ENCODE results near the gene HACD4. TPM values are rescaled to one million over a fixed set of nuclear protein-coding genes. Genes with fewer than 3 reads are reported as not detected.

Gene HACD4
- total RNA-seq, 4 donors from 2014 or later: 13.8 to 25.0 (median 17.9) TPM

GRCh38 chr9:20997503-20998076 is 33.9 kb downstream of the HACD4 start:
- no peak overlapping the region for H3K4me3 ChIP-seq
- TF ChIP-seq POLR2A (IDR thresholded peaks at IDR 0.05; ENCODE audit: low read depth): no peak
- TF ChIP-seq POLR2AphosphoS5 (IDR thresholded peaks at IDR 0.05): no peak
- TF ChIP-seq EP300 (IDR thresholded peaks at IDR 0.05): no peak
- TF ChIP-seq CTCF (IDR thresholded peaks at IDR 0.05): no peak
- H3K9me3 ChIP-seq: peaks cover 0 to 11% (median 0%) of the 10 kb centered on the region in 4 donors
- H3K4me1 ChIP-seq: peaks cover 0 to 28% (median 22%) of the 10 kb centered on the region in 4 donors
- intact Hi-C loops (cut with DNase I): no loop called here
- no peaks in the 10 kb centered on the region for H3K27me3 ChIP-seq
- WGBS: 88% methylated on average over 2 of the region's 2 CpGs
- peaks cover 0 to 27% (median 2%) of the 10 kb centered on the region in 4 donors for H3K36me3 ChIP-seq
- no peak for DNase-seq (ENCODE audit: extremely low spot score)
- H3K27ac ChIP-seq (replicated peaks in 1 of 4): peak overlapping the region; percentile 10 to 24 (median 18)

GRCh38 chr9:20996809-20997208 is 34.6 kb downstream of the HACD4 start:
- H3K27me3 ChIP-seq: no peaks in the 10 kb centered on the region
- peaks cover 0 to 27% (median 2%) of the 10 kb centered on the region in 4 donors for H3K36me3 ChIP-seq
- peaks cover 0 to 11% (median 0%) of the 10 kb centered on the region in 4 donors for H3K9me3 ChIP-seq
- DNase-seq (ENCODE audit: extremely low spot score): no peak
- H3K4me3 ChIP-seq: no peak overlapping the region
- H3K4me1 ChIP-seq: peaks cover 0 to 28% (median 22%) of the 10 kb centered on the region in 4 donors
- no peak for TF ChIP-seq CTCF (IDR thresholded peaks at IDR 0.05)
- no peak for TF ChIP-seq POLR2AphosphoS5 (IDR thresholded peaks at IDR 0.05)
- TF ChIP-seq EP300 (IDR thresholded peaks at IDR 0.05): no peak
- no peak for TF ChIP-seq POLR2A (IDR thresholded peaks at IDR 0.05; ENCODE audit: low read depth)
- intact Hi-C loops (cut with DNase I): no loop called here
- 67% methylated on average over 2 of the region's 2 CpGs for WGBS
- H3K27ac ChIP-seq (replicated peaks in 1 of 4): peak overlapping the region in 2 of 4 donors; percentile 22 to 24

GRCh38 chr9:20995616-20996015 is 35.8 kb downstream of the HACD4 start:
- no peak for DNase-seq (ENCODE audit: extremely low spot score)
- peaks cover 0 to 30% (median 22%) of the 10 kb centered on the region in 4 donors for H3K4me1 ChIP-seq
- no peak overlapping the region for H3K4me3 ChIP-seq
- no peaks in the 10 kb centered on the region for H3K27me3 ChIP-seq
- 62% methylated on average over 2 of the region's 2 CpGs for WGBS
- intact Hi-C loops (cut with DNase I): no loop called here
- peaks cover 0 to 1% (median 0%) of the 10 kb centered on the region in 4 donors for H3K9me3 ChIP-seq
- TF ChIP-seq CTCF (IDR thresholded peaks at IDR 0.05): no peak
- TF ChIP-seq EP300 (IDR thresholded peaks at IDR 0.05): no peak
- TF ChIP-seq POLR2A (IDR thresholded peaks at IDR 0.05; ENCODE audit: low read depth): no peak
- TF ChIP-seq POLR2AphosphoS5 (IDR thresholded peaks at IDR 0.05): no peak
- no peak overlapping the region for H3K27ac ChIP-seq (replicated peaks in 1 of 4)
- peaks cover 0 to 31% (median 3%) of the 10 kb centered on the region in 4 donors for H3K36me3 ChIP-seq

DNA sequence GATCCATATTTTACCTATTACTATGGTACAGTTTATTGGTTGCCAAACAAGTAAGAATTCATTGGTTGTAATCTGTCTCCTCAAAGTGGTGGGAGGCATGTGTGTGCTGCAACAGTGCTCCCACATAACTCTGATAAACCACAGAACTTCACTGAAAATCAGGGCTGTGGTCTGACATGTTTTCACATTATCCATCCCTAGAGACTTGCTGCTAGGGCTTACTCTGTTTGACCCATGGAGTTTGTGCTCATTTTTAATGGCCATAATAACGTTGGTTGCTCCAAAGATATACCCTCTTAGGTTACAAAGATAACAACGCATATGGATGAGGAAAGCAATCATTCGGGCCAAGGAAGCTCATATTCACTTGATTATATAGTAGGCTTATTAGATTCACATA is 37.0 kb downstream of the HACD4 start:
- Histone ChIP-seq H3K9me3 (no peaks in the 10 kb centered on the region), H3K36me3 (peaks cover 0 to 35% (median 10%) of the 10 kb centered on the region in 4 donors), H3K4me3 (no peak overlapping the region), H3K27me3 (no peaks in the 10 kb centered on the region), H3K27ac (replicated peaks in 1 of 4) (no peak overlapping the region), H3K4me1 (peaks cover 0 to 39% (median 26%) of the 10 kb centered on the region in 4 donors)
- no peak for TF ChIP-seq CTCF (IDR thresholded peaks at IDR 0.05)
- TF ChIP-seq EP300 (IDR thresholded peaks at IDR 0.05): no peak
- no peak for TF ChIP-seq POLR2AphosphoS5 (IDR thresholded peaks at IDR 0.05)
- TF ChIP-seq POLR2A (IDR thresholded peaks at IDR 0.05; ENCODE audit: low read depth): no peak
- DNase-seq (ENCODE audit: extremely low spot score): no peak
- WGBS: 90% methylated on average over 3 of the region's 3 CpGs
- intact Hi-C loops (cut with DNase I): no loop called here

Data from esophagus muscularis mucosa (tissue), 4 donors.